PFSK-1 (cell line): ENCODE data around the gene TP53I13.

Source experiments
- FOXP2 ChIP-seq: optimal IDR thresholded peaks from 2 replicates; pipeline ENCODE3; 2011; ENCODE audit warnings: borderline replicate concordance, control low read depth, inconsistent platforms; ENCODE audit not compliant: insufficient read depth; ENCODE audit errors: extremely low read length, extremely low read depth
- POLR2AphosphoS5 ChIP-seq: IDR thresholded peaks from 2 replicates; pipeline ENCODE4 v1.6.1; 2012; ENCODE audit warnings: low read depth, mild to moderate bottlenecking, control low read depth, low read length, moderate library complexity
- SIN3A ChIP-seq: IDR thresholded peaks from 2 replicates; pipeline ENCODE4 v1.6.1; 2012; ENCODE audit warnings: mild to moderate bottlenecking, low read length, moderate library complexity, borderline replicate concordance; ENCODE audit not compliant: insufficient read depth
- TAF1 ChIP-seq: IDR thresholded peaks from 2 replicates; pipeline ENCODE4 v1.6.1; 2012; ENCODE audit warnings: low read length, control low read depth, borderline replicate concordance; ENCODE audit not compliant: insufficient read depth
- TF ChIP-seq, protein P1 (sequence below), 2 experiments: IDR thresholded peaks; 2 replicates each; pipeline versions ENCODE4 v1.6.1 to v1.8.0; 2011 to 2012; ENCODE audit warnings: low read depth in 2 of 2, low read length in 2 of 2, control low read depth in 1 of 2, inconsistent platforms in 1 of 2, mild to moderate bottlenecking in 1 of 2, moderate library complexity in 1 of 2; ENCODE audit not compliant: insufficient read depth in 1 of 2

TP53I13 gene

DNA sequence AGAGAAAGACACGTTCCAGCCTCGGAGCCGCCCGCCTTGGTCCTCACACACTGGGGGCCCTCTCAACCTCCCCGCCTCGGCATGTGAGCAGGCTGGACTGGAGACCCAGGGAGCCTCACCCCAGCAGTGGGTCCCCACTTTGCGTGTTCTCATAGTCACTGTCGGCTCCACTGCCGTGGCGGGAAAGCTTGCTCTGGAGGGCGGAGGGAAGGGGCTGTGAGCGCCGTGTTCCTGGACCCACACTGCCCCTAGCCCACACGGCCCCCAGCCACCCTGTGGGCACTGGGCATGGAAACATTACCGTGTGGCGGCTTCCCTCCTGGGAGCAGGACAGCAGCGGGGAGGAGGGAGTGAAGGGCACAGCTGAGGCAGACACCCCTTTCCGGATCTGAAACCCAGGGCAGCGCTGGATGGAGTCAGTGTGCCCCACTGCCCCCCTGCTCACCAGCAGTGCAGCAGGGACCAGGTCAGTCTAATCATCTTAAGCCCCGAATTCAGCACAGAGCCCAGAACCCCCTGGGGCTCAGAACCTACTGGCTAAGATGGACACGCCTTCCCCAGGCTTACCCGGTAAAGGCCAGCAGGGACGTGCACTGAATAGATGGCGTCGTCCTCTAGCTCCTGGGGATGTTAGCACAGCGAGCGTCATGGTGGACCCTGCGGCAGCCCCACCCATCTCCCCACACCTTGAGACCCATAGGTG lies 7.2 kb downstream of the TP53I13 start:
- TF ChIP-seq TAF1: no peak

DNA sequence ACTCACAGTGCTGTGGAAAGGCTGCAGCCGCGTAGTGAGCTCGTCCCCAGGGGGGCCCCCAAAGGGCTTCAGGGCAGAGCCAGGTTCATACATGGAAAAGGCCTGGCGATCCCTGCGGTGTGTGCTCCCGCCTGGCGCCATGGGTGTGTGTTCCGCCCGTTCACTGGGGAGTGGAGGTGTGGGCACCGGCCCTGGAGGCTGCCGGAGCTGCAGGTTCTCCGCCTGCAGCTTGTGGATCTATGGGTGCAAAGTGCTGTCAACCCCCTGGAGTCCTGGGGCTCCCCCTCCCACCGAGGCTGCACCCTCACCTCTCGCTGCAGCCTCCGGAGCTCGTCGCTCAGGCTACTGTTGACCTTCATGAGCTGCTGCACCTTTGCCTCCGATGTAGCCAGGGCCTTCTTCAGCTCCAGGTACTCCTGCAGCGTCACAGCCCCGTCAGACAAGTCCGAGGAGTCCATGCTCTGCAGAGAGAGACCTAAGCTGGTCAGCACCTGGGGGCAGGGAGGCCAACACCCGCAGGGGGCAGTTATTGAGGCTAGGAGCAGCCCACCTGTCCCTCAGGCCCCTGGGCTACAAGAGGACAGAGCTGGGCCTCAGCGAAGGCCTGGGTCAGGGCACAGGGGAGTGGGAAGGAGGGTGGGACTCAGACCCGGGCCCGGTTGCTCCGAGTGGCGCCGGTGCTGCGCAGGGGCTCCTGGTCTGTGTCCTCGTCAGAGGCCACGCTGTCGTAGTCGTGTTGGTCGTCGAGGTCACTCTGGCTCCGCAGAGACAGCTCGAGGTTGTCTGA lies 7.9 kb downstream of the TP53I13 start:
- TF ChIP-seq SIN3A: no peak
- TF ChIP-seq POLR2AphosphoS5: no peak
- TF ChIP-seq FOXP2: no peak
- TF ChIP-seq TAF1: no peak
- TF ChIP-seq, protein P1, sequence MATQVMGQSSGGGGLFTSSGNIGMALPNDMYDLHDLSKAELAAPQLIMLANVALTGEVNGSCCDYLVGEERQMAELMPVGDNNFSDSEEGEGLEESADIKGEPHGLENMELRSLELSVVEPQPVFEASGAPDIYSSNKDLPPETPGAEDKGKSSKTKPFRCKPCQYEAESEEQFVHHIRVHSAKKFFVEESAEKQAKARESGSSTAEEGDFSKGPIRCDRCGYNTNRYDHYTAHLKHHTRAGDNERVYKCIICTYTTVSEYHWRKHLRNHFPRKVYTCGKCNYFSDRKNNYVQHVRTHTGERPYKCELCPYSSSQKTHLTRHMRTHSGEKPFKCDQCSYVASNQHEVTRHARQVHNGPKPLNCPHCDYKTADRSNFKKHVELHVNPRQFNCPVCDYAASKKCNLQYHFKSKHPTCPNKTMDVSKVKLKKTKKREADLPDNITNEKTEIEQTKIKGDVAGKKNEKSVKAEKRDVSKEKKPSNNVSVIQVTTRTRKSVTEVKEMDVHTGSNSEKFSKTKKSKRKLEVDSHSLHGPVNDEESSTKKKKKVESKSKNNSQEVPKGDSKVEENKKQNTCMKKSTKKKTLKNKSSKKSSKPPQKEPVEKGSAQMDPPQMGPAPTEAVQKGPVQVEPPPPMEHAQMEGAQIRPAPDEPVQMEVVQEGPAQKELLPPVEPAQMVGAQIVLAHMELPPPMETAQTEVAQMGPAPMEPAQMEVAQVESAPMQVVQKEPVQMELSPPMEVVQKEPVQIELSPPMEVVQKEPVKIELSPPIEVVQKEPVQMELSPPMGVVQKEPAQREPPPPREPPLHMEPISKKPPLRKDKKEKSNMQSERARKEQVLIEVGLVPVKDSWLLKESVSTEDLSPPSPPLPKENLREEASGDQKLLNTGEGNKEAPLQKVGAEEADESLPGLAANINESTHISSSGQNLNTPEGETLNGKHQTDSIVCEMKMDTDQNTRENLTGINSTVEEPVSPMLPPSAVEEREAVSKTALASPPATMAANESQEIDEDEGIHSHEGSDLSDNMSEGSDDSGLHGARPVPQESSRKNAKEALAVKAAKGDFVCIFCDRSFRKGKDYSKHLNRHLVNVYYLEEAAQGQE (IDR thresholded peaks at IDR 0.05; ENCODE audit: insufficient read depth in 1 of 2, low read depth in 2 of 2, low read length in 2 of 2): no peak

DNA sequence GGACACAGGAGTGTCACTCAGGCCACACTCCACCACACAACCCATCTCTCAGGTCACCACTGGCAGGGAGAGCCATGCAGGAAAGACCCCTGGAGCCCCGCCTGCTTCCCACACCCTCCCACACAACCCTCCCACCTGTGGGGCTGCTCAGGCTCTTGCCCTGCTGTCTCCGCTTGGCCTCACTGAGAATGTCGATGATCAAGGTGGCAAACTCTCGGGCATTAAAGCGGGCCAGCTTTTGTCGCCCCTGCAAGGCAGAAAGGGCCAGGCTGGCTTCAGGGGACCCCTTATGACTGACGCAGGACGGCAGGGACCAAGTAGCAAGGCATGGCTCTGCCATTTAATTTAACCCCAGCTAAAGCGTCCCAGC lies 8.5 kb downstream of the TP53I13 start:
- TF ChIP-seq POLR2AphosphoS5 (no peak), SIN3A (no peak), FOXP2 (no peak)
- TF ChIP-seq, protein P1 (IDR thresholded peaks at IDR 0.05; ENCODE audit: insufficient read depth in 1 of 2, low read depth in 2 of 2, low read length in 2 of 2): no peak

DNA sequence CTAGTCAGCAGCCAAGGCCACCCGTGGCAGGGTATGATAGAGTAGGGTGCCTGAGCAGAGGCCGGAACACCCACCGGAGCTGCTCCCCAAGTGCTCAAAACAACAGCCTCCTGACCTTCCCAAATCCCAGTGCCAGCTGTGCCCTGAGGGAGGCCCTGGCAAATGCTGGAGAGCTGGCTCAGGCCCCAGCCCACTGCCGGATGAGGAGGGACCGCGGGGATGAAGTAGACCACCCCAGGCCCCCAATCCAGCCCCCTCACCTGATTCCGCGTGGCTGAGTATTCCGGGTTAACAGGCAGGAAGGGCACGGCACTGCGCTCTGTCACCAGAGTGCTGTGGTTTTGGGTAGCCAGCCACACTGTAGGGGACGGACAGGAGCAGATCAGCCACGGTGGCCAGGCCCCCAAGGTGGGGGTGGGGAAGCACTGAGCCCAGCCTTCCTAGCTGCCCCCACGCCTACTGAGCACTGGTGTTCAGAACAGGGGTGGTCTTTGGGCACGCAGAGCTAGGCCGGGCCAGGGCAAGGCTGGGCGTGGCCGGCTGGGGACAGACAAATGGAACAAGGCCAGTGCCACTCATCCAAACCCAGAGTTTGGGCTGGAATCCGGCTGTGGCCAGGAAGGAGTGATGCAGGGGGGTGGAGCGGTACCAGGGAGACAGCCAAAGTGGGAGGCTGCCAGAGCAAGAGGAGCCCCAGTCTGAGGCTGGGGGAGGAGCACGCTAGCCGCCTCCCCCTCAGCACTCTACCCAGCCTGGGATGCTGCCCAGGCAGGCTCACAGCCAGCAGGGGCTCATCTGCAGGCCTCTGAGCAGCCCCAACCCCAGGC lies 9.1 kb downstream of the TP53I13 start:
- TF ChIP-seq TAF1 (no peak), POLR2AphosphoS5 (no peak), SIN3A (no peak), FOXP2 (no peak)
- TF ChIP-seq, protein P1 (IDR thresholded peaks at IDR 0.05; ENCODE audit: insufficient read depth in 1 of 2, low read depth in 2 of 2, low read length in 2 of 2): no peak

DNA sequence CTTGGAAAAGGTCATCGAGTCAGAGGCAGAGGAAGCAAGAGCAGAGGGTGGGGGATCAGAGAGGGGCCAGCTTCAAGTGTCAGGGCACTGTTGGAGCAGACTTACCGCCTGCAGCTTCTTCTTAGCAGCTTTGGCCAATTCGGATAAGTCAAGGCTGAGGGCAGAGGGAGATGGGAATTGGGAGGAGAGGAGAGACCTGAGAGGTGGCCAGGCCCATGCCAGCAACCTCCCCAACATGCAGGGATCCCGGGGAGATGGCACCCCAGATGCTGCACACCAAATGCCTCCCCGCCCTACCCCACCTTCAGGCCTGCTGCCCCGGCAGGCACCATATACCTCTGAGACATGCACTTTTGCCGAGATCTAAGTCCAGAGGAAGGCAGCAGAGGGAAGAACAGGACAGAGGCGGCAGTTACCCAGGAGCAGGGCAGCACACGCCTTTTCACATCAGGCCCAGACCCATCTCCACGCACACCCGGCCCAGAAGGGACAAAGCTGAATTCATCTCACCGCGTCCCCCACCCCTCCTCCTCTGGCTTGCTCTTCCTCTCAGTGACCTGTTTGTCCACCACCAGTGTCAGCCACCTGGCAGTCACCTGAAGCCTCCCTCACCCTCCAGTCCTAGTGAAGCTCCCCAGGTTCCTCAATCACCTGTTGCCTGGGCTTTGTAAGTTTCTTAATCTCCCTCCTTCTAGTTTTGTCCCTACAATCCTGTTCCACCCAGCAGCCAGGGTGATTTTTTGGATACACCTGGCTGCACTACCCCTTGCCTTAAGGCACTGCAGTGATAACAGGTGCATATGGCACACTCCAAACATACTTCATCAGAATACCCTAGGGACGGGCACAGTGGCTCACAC lies 10.4 kb downstream of the TP53I13 start:
- TF ChIP-seq, protein P1 (IDR thresholded peaks at IDR 0.05; ENCODE audit: insufficient read depth in 1 of 2, low read depth in 2 of 2, low read length in 2 of 2): no peak
- TF ChIP-seq POLR2AphosphoS5 (no peak), TAF1 (no peak), SIN3A (no peak), FOXP2 (no peak)
